Upper lobe of left lung (tissue), 4 donors: Measurements from ENCODE around the gene BLTP3A.
"Not testable (repeated sequence)": the region's sequence is repeated elsewhere in the genome, so short reads cannot be mapped to it uniquely, and the experiment has no call there.

ENCODE experiments used
- CTCF ChIP-seq, 6 experiments: fragments of 450-650 bp in 4 of 6; fragments of 200-600 bp in 2 of 6; sonication (generic) in 2 of 6; IDR thresholded peaks; one replicate each; pipeline ENCODE4 v1.5.1; 2016 to 2019; ENCODE audit warnings: antibody characterized with exemption in 6 of 6
- POLR2A ChIP-seq, 4 donors: fragments of 450-650 bp; IDR thresholded peaks; one replicate each; pipeline ENCODE4 v1.5.1; 2016 to 2017; ENCODE audit warnings: antibody characterized with exemption in 4 of 4, mild to moderate bottlenecking in 2 of 4

DNA sequence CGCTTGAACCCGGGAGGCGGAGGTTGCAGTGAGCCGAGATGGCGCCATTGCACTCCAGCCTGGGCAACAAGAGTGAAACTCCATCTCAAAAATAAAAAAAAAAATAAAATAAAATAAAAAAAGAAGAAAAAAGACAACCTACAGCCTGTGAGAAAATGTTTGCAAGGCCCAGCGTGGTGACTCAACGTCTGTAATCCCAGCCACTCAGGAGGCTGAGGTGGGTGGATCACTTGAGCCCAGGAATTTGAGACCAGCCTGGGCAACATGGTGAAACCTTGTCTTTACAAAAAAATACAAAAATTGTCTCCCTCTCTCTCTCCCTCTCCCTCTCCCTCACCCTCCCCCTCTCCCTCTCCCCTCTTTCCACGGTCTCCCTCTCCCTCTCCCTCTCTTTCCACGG, 6.5 kb upstream of the BLTP3A start:
- TF ChIP-seq CTCF, POLR2A (IDR thresholded peaks at IDR 0.05): not testable (repeated sequence)
